Hematopoietic multipotent progenitor cell (in vitro differentiated cells): ENCODE data around the gene PGGT1B. TPM values are rescaled to one million over a fixed set of nuclear protein-coding genes. Genes with fewer than 3 reads are reported as not detected.

Experiments
- DNase-seq, 3 donors: peaks; one replicate each; pipeline ENCODE4 v3.0.0-alpha.2; 2011 to 2015; ENCODE audit warnings: low read depth in 2 of 3, low spot score in 2 of 3
- small RNA-seq: library from RNA; depleted of rRNA; stranded (forward); fragments of <200 nt; gene quantifications from one replicate; pipeline ENCODE3, GENCODE V24; 2012
- total RNA-seq: library from RNA; depleted of rRNA; stranded (reverse); fragments of >200 nt; gene quantifications from one replicate; pipeline ENCODE4 v1.2.3, GENCODE V29; 2012

The PGGT1B gene
- total RNA-seq, 1 donor = 7.3 TPM

- no peak for DNase-seq
These were observed 75.9 kb downstream of the PGGT1B start for GRCh38 chr5:115186794-115187193.

DNA sequence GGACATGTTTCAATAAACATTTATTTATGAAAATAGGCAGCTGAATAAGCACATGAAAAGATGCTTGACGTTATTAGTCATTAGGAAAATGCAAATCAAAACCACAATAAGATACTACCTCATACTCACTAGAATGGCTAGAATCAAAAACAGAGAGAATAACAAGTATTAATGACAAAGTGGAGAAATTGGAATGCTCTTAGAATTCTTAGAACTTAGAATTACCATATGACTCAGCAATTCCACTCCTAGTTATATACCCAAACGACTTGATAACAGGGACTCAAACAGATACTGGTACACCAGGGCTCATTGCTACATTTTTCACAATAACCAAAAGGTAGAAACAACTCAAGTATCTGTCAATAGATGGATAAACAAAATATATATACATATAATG lies 77.9 kb downstream of the PGGT1B start:
- no peak for DNase-seq

GRCh38 chr5:115181757-115182156 lies 80.9 kb downstream of the PGGT1B start:
- no peak for DNase-seq

- no peak for DNase-seq
These were observed 82.4 kb downstream of the PGGT1B start for GRCh38 chr5:115180165-115180709.

- DNase-seq = peak in 1 of 3 donors; percentile 38
These were observed 83.1 kb downstream of the PGGT1B start for GRCh38 chr5:115179394-115180164.

DNA sequence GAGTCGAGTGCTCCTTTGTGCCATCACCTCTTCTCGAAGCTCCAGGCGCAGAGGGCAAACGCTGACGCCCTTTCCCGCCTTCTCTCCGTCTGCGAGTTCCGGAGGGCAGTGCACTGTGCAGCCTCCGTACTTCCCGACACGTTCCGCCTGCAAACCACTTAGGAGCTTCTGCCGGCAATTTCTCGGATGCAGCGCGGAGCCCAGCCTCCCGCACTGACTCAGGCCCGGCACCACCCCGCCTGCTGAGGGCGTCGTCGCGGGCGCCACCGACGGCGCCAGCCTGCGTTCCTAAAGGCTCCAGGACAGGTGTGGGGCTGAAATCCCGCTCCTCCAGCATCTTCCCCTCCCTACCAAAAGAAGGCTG lies 83.7 kb downstream of the PGGT1B start:
- DNase-seq = no peak

GRCh38 chr5:115170929-115171510 lies 91.7 kb downstream of the PGGT1B start:
- no peak for DNase-seq

- peak in 1 of 3 donors; percentile 36 for DNase-seq
These were observed 92.3 kb downstream of the PGGT1B start for GRCh38 chr5:115170134-115170928.

DNA sequence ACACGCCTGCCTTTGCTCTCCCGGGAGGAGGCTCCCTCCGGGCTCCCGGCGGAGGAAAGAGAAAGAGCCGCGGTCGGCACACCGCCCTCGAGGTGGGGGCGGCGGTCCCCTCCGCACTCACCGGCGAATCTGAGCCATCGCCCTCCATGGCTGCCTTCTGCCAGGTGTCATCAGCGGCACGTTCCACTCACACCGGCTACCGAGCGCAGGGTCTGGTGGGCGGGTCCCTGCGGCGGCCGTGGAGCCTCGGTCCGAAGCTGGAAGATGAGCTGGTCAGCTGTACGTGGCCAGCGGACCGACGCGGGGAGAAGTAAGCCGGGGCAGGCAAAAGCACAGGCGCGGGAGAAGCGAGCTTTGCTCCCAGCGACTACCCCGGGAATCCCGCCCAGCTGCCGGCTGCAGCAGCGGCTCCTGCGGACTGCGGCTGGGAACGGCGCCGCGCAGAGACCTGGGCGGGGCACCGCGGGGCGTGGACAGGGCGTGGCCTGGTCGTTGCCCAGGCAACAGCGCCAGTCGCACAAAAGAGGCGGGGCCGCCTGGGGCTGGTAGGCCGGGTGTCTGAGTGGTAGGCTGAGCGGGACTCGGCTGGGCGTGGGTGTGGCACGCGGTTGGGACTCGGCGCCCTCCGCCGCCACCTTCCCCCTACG lies 93.1 kb downstream of the PGGT1B start, which contains the start of gene TRIM36:
TSS of gene TRIM36 (minus strand) at position 422 of the 647 bp plus-strand sequence. CDS start at position 148, 274 bp downstream.
- DNase-seq = peak; percentile 52 to 89 (median 87)

DNA sequence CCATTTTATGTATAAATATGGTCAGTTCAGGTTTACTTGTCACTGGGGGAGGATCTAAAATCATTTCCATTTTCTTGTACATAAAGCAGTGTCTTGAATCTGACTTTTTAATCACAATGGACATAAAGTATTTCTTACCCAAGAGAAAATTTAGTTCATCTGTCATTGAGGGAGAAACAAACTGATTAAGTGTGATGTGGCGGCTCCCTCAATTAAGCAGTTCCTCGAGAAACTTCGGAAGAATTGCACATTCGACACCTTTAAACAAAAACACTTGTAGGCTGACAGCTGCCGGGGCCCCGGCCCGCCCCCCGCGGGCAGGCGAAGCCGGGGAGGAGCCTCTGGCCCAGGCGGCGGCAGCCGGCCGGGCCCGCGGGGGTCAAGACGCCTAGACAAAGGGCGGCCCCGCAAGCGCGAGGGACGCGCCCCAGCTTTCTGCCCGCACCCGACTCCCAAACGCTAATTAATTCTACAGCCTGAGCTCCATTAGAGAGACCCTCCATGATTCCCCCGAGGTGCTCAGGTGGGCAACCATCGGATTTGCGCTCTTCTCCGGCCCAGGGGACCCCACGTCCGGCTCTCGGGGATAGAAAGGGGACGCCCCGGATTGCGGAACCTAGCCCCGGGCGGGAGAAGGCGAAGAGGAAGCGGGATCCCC lies 93.7 kb downstream of the PGGT1B start:
- no peak for DNase-seq

- no peak for DNase-seq
These were observed 95.8 kb downstream of the PGGT1B start for GRCh38 chr5:115166744-115167393.

DNA sequence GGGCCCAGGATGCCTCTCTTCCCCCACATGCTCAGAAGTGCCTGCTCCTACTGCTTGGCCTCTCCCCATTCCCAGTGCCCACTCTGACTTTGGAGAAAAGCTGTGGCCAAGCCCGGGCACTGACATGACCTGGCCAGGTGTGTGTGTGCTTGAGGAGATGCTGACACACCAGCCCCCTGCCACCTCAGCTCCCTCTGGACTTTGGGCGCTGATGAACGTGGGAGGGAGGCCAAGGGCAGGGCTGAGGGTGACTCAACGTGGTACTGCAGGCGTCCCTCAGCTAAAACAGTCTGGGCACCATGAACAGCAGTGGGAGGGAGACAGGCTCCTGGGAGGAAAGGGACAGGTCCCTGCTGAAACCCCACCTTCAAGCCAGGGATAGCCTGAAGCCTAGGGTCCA lies 96.9 kb downstream of the PGGT1B start:
- no peak for DNase-seq

DNA sequence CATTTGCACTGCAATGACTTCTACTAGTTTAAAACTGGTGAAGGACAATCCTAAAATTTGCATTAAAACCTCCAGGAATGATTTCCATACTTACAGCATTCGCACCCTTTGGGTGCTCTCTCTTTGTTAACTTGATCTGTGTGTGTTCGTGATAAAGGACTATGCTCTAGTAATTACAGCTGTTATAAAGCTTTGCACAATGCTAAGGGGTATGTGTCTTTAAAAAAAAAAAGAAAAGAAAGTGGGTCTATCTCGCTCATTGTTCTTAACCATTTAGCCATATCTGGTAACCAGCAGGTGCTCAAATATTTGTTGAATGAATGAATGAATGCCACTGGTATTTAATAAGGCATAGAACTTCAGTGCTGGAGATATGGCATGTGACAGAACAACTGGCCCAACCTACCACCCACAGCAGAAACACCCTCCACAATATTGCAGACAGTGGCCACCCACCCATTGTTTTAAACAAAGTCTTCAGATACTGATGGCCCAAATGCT lies 101.7 kb downstream of the PGGT1B start:
- no peak for DNase-seq

Small RNA genes within 50 kb of the gene (small RNA-seq; reads per million reads assigned to genes)
- not detected for gene HMGN1P15

Other genes with a start within 250 kb of the PGGT1B start
- gene TRIM36, start 93.0 kb downstream of the PGGT1B start, total RNA-seq = under 0.01 TPM
- 3.8 TPM for gene CCDC112, start 33.8 kb upstream of the PGGT1B start, total RNA-seq